Mesenchymal stem cell (in vitro differentiated cells and primary cell): ENCODE results near the gene BMAL1.

Source experiments
- DNase-seq: peaks from one replicate; pipeline ENCODE4 v3.0.0-alpha.2; 2013
- H2AFZ ChIP-seq: one replicate; pipeline ENCODE4 v1.6.1; 2013; ENCODE audit warnings: low read depth, mild to moderate bottlenecking, control low read depth, inconsistent platforms, low read length, moderate library complexity
- H2AK5ac ChIP-seq: 2 replicates; pipeline ENCODE4 v1.6.1; 2013; ENCODE audit warnings: low read length, moderate library complexity, mild to moderate bottlenecking, inconsistent platforms; ENCODE audit not compliant: severe bottlenecking
- H2BK120ac ChIP-seq: one replicate; pipeline ENCODE4 v1.6.1; 2013; ENCODE audit warnings: low read depth, mild to moderate bottlenecking, inconsistent platforms, low read length, moderate library complexity
- H2BK12ac ChIP-seq, 2 experiments: one replicate each; pipeline ENCODE4 v1.6.1; 2013; ENCODE audit warnings: inconsistent platforms in 2 of 2, low read length in 2 of 2, mild to moderate bottlenecking in 2 of 2, moderate library complexity in 2 of 2, control low read depth in 1 of 2
- H2BK15ac ChIP-seq: one replicate; pipeline ENCODE4 v1.6.1; 2013; ENCODE audit warnings: mild to moderate bottlenecking, low read depth, inconsistent platforms; ENCODE audit not compliant: poor library complexity, severe bottlenecking
- H2BK5ac ChIP-seq: 2 replicates; pipeline ENCODE4 v1.6.1; 2013; ENCODE audit warnings: low read depth, mild to moderate bottlenecking, low read length, control low read depth, inconsistent platforms; ENCODE audit not compliant: poor library complexity, severe bottlenecking
- H3K14ac ChIP-seq, 2 experiments: one replicate each; pipeline ENCODE4 v1.6.1; 2013; ENCODE audit warnings: inconsistent platforms in 2 of 2, low read length in 2 of 2, control low read depth in 1 of 2, mild to moderate bottlenecking in 1 of 2, moderate library complexity in 1 of 2
- H3K18ac ChIP-seq, 2 experiments: one replicate each; pipeline ENCODE4 v1.6.1; 2013; ENCODE audit warnings: inconsistent platforms in 2 of 2, low read length in 2 of 2, control low read depth in 1 of 2, low read depth in 1 of 2, mild to moderate bottlenecking in 1 of 2
- H3K23ac ChIP-seq, 2 experiments: one replicate each; pipeline ENCODE4 v1.6.1; 2013; ENCODE audit warnings: inconsistent platforms in 2 of 2, low read length in 2 of 2, mild to moderate bottlenecking in 2 of 2, moderate library complexity in 2 of 2, control low read depth in 1 of 2
- H3K27ac ChIP-seq: 2 replicates; pipeline ENCODE4 v1.5.1; 2013; ENCODE audit warnings: mild to moderate bottlenecking, moderate library complexity, low read length, control low read depth, inconsistent platforms; ENCODE audit not compliant: poor library complexity, severe bottlenecking
- H3K27me3 ChIP-seq, 2 experiments: 2 replicates each; pipeline versions ENCODE4 v1.6.1 to v1.7.0; 2013; ENCODE audit warnings: low read length in 2 of 2, mild to moderate bottlenecking in 2 of 2, moderate library complexity in 2 of 2, control low read depth in 1 of 2, inconsistent platforms in 1 of 2; ENCODE audit not compliant: control insufficient read depth in 1 of 2, insufficient read depth in 1 of 2
- H3K36me3 ChIP-seq, 2 experiments: 2 replicates each; pipeline versions ENCODE4 v1.6.1 to v1.7.0; 2013; ENCODE audit warnings: low read length in 2 of 2, control low read depth in 1 of 2, inconsistent platforms in 1 of 2, low read depth in 1 of 2, mild to moderate bottlenecking in 1 of 2; ENCODE audit not compliant: insufficient read depth in 2 of 2, control insufficient read depth in 1 of 2
- H3K4ac ChIP-seq, 2 experiments: one replicate each; pipeline ENCODE4 v1.6.1; 2013; ENCODE audit warnings: inconsistent platforms in 2 of 2, low read length in 2 of 2, mild to moderate bottlenecking in 2 of 2, moderate library complexity in 2 of 2, control low read depth in 1 of 2, low read depth in 1 of 2
- H3K4me1 ChIP-seq: 2 replicates; pipeline ENCODE4 v1.6.1; 2013; ENCODE audit warnings: low read depth, low read length, control low read depth; ENCODE audit not compliant: control insufficient read depth, insufficient read depth
- H3K4me2 ChIP-seq: 2 replicates; pipeline ENCODE4 v1.6.1; 2013; ENCODE audit warnings: low read length, mild to moderate bottlenecking, inconsistent platforms; ENCODE audit not compliant: poor library complexity, severe bottlenecking
- H3K4me3 ChIP-seq, 2 experiments: 2 replicates each; pipeline versions ENCODE4 v1.5.1 to v1.7.0; 2013; ENCODE audit warnings: low read length in 2 of 2, mild to moderate bottlenecking in 2 of 2, control low read depth in 1 of 2, low read depth in 1 of 2; ENCODE audit not compliant: insufficient read depth in 1 of 2
- H3K79me1 ChIP-seq: replicated peaks from 2 replicates; pipeline ENCODE4 v1.6.1; 2013; ENCODE audit warnings: mild to moderate bottlenecking, control low read depth, low read length, inconsistent platforms; ENCODE audit not compliant: poor library complexity, severe bottlenecking
- H3K9ac ChIP-seq: 2 replicates; pipeline ENCODE4 v1.7.0; 2013; ENCODE audit warnings: mild to moderate bottlenecking, low read length, moderate library complexity
- H3K9me3 ChIP-seq: 2 replicates; pipeline ENCODE4 v1.7.0; 2013; ENCODE audit warnings: mild to moderate bottlenecking, low read length; ENCODE audit not compliant: control insufficient read depth
- H4K8ac ChIP-seq: one replicate; pipeline ENCODE4 v1.6.1; 2013; ENCODE audit warnings: inconsistent platforms, mild to moderate bottlenecking, low read length, moderate library complexity
- H4K91ac ChIP-seq: one replicate; pipeline ENCODE4 v1.6.1; 2013; ENCODE audit warnings: mild to moderate bottlenecking, low read length, inconsistent platforms
- WGBS: methylation state at CpG from one replicate; pipeline ENCODE4 v1.1.7; 2013; ENCODE audit warnings: mixed read lengths; 5-methylcytosine and 5-hydroxymethylcytosine counted together

The BMAL1 gene

DNA sequence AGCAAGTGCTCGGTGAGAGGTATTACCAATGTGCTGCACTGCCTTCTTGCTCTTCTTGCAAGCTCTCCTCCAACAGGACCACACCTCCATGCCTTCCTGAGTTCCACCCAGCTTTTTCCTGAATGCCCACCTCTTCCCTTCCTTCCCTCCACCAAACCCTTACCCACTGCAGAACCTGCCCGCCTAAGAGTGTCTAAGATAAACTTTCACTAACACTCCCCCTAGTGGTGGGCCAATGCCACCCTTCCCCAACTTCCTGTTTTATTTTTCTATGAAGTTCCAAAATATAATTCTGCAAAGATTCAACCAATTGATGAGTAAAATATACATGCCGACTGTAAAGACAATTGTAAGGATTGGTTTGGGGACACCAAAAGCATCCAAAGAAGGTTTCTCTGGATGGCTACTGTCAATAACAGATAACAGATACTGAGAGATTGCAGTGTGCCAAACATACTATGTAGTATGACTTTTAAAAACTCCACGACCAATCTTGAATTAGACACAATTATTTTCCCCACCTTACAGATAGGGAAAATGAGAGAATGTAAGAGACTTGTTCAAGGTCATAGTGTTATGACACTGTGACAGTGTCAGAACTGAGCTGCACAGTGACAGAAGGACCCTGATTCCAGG is 38.6 kb upstream of the BMAL1 start:
- H2BK15ac ChIP-seq: no peak overlapping the region
- H3K79me1 ChIP-seq: no peaks in the 10 kb centered on the region
- no peaks in the 10 kb centered on the region for H3K36me3 ChIP-seq
- peak; percentile 56 for DNase-seq
- H2AFZ ChIP-seq: no peak overlapping the region
- H3K4me2 ChIP-seq: no peak overlapping the region
- H3K9me3 ChIP-seq: peaks cover 6% of the 10 kb centered on the region
- H3K27ac ChIP-seq: no peak overlapping the region
- H2BK12ac ChIP-seq: no peak overlapping the region
- peaks cover 0 to 4% of the 10 kb centered on the region in 2 experiments for H3K27me3 ChIP-seq
- no peak overlapping the region for H2BK5ac ChIP-seq
- H4K8ac ChIP-seq: no peak overlapping the region
- H3K4ac ChIP-seq: no peak overlapping the region
- no peak overlapping the region for H3K4me3 ChIP-seq
- no peak overlapping the region for H3K23ac ChIP-seq
- H2AK5ac ChIP-seq: no peak overlapping the region
- no peak overlapping the region for H4K91ac ChIP-seq
- H2BK120ac ChIP-seq: no peak overlapping the region
- H3K9ac ChIP-seq: peak overlapping the region; percentile 2
- H3K18ac ChIP-seq: no peak overlapping the region
- H3K14ac ChIP-seq: no peak overlapping the region
- H3K4me1 ChIP-seq: peaks cover 1% of the 10 kb centered on the region
- WGBS: 49% methylated on average over 2 of the region's 4 CpGs

DNA sequence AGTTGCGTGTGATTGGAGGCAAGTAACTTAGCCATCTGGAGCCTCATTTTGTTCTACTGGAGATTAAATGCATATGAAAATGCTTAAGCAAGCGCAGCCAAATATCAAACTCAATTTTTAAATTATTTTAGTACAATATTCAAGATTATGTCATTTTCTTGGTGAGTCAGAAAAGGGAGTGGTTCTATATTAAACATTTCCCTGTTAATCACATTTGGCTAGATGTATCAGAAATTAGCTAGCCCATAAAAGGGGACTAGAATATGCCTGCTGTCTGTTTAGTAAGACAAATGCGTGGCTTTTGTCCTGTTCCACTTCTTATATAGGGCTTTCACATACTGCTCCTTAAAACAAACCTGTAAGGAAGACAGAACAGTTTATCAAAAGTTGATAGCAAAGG is 35.0 kb upstream of the BMAL1 start:
- peaks cover 1% of the 10 kb centered on the region for H3K4me1 ChIP-seq
- H3K27ac ChIP-seq: no peak overlapping the region
- no peak overlapping the region for H2BK12ac ChIP-seq
- H2BK120ac ChIP-seq: no peak overlapping the region
- H3K18ac ChIP-seq: no peak overlapping the region
- no peak for DNase-seq
- H4K91ac ChIP-seq: no peak overlapping the region
- no peak overlapping the region for H3K14ac ChIP-seq
- H3K4me2 ChIP-seq: no peak overlapping the region
- H3K79me1 ChIP-seq: no peaks in the 10 kb centered on the region
- H3K27me3 ChIP-seq: peaks cover 0 to 8% of the 10 kb centered on the region in 2 experiments
- H3K36me3 ChIP-seq: no peaks in the 10 kb centered on the region
- H2AK5ac ChIP-seq: no peak overlapping the region
- H3K4ac ChIP-seq: no peak overlapping the region
- H2BK5ac ChIP-seq: no peak overlapping the region
- H3K9ac ChIP-seq: no peak overlapping the region
- no peaks in the 10 kb centered on the region for H3K9me3 ChIP-seq
- no peak overlapping the region for H3K23ac ChIP-seq
- no peak overlapping the region for H2AFZ ChIP-seq
- 95% methylated on average over 2 of the region's 3 CpGs for WGBS
- H3K4me3 ChIP-seq: no peak overlapping the region
- no peak overlapping the region for H4K8ac ChIP-seq
- H2BK15ac ChIP-seq: no peak overlapping the region

DNA sequence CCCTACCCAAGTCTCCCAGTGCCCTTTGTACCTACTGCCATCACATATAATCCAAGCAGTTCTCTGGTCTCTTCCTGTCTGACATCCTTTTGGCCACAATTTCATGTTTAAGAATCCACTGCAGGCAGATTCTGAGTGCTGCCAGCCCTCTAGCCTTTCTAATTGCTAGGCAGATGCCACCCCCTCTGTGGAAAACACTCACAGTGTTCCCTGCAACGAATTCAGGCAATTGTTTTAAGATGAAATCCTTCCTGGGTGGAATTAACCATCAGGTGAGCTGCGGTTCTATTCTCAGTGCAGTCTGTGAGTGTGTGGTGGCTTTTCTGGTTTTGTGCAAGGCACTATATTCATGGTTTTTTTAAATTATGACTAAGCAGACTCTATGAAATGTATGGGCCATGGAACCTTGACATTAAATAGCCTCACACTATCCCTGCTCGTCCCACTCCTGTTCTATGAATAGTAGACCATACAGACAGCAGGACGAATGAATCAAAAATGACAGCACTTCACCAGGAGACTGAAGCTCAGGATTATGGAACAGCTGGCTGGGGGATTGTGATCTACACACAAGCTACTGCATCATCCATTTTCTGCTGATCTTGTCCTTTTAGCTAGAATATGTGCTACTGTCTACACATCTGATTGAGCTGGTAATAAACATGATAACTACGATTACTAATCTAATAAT is 29.8 kb upstream of the BMAL1 start:
- H3K4ac ChIP-seq: no peak overlapping the region
- H3K9ac ChIP-seq: no peak overlapping the region
- H3K9me3 ChIP-seq: no peaks in the 10 kb centered on the region
- no peak overlapping the region for H3K14ac ChIP-seq
- H3K4me1 ChIP-seq: no peaks in the 10 kb centered on the region
- H3K18ac ChIP-seq: no peak overlapping the region
- no peaks in the 10 kb centered on the region for H3K79me1 ChIP-seq
- H3K4me3 ChIP-seq: no peak overlapping the region
- H2AFZ ChIP-seq: no peak overlapping the region
- H2AK5ac ChIP-seq: no peak overlapping the region
- H3K36me3 ChIP-seq: no peaks in the 10 kb centered on the region
- no peak overlapping the region for H3K27ac ChIP-seq
- no peak overlapping the region for H2BK5ac ChIP-seq
- H4K8ac ChIP-seq: no peak overlapping the region
- peaks cover 0 to 8% of the 10 kb centered on the region in 2 experiments for H3K27me3 ChIP-seq
- H3K23ac ChIP-seq: no peak overlapping the region
- H3K4me2 ChIP-seq: no peak overlapping the region
- no peak overlapping the region for H2BK15ac ChIP-seq
- no peak overlapping the region for H2BK120ac ChIP-seq
- H2BK12ac ChIP-seq: no peak overlapping the region
- DNase-seq: no peak
- H4K91ac ChIP-seq: no peak overlapping the region
- 71% methylated on average over 5 of the region's 5 CpGs for WGBS

DNA sequence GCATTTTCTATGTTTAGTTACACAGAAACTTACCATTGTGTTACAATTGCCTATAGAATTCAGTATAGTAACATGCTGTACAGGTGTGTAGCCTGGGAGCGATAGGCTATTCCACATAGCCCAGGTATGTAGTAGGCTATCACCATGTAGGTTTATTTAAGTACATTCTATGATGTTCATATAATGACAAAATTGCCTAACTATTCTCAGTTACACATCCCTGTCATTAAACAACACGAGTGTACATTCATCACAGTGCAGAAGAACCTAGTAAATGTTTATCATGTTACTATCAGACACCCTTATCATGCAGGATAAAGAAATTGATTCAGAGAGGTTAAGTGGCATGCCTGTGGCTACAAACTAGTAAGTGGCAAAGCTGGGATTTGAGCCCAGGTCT is 28.4 kb upstream of the BMAL1 start:
- Histone ChIP-seq H3K4me1 (no peaks in the 10 kb centered on the region), H3K27me3 (peaks cover 0 to 4% of the 10 kb centered on the region in 2 experiments), H3K4me3 (no peak overlapping the region), H3K27ac (no peak overlapping the region), H3K23ac (no peak overlapping the region), H2BK120ac (no peak overlapping the region), H2BK15ac (no peak overlapping the region), H3K36me3 (no peaks in the 10 kb centered on the region), H2BK12ac (no peak overlapping the region), H3K79me1 (no peaks in the 10 kb centered on the region), H2BK5ac (no peak overlapping the region), H3K9ac (no peak overlapping the region), H3K18ac (no peak overlapping the region), H3K9me3 (no peaks in the 10 kb centered on the region), H4K91ac (no peak overlapping the region), H2AK5ac (no peak overlapping the region), H3K14ac (no peak overlapping the region), H4K8ac (no peak overlapping the region), H3K4ac (no peak overlapping the region), H2AFZ (no peak overlapping the region), H3K4me2 (no peak overlapping the region)
- no peak for DNase-seq
- no CpG with 5 or more reads among the region's 2 CpGs for WGBS
